SJCRH30 (cell line): Measurements from ENCODE around the gene CFAP46. TPM values are rescaled to one million over a fixed set of nuclear protein-coding genes. Genes with fewer than 3 reads are reported as not detected.

Source experiments
- DNase-seq, 2 experiments: peaks; one replicate each; pipeline ENCODE4 v3.0.0-alpha.2; 2015 to 2020
- H3K27ac ChIP-seq: fragments of 250-450 bp; sonication (Bioruptor Pico); 2 replicates; pipeline ENCODE4 v1.5.1; 2020; ENCODE audit warnings: mild to moderate bottlenecking, moderate library complexity
- H3K27me3 ChIP-seq: fragments of 250-450 bp; sonication (Bioruptor Pico); 2 replicates; pipeline ENCODE4 v1.5.1; 2020; ENCODE audit warnings: mild to moderate bottlenecking, moderate library complexity
- H3K36me3 ChIP-seq: fragments of 250-450 bp; sonication (Bioruptor Pico); 2 replicates; pipeline ENCODE4 v1.5.1; 2020; ENCODE audit warnings: mild to moderate bottlenecking, moderate library complexity
- H3K4me1 ChIP-seq: fragments of 250-450 bp; sonication (Bioruptor Pico); 2 replicates; pipeline ENCODE4 v1.5.1; 2020; ENCODE audit warnings: mild to moderate bottlenecking, moderate library complexity
- H3K4me3 ChIP-seq: fragments of 250-450 bp; sonication (Bioruptor Pico); 2 replicates; pipeline ENCODE4 v1.5.1; 2020; ENCODE audit warnings: mild to moderate bottlenecking, moderate library complexity
- H3K9me3 ChIP-seq: fragments of 250-450 bp; sonication (Bioruptor Pico); replicated peaks from 2 replicates; pipeline ENCODE4 v1.5.1; 2020; ENCODE audit warnings: mild to moderate bottlenecking, moderate library complexity
- total RNA-seq: library from RNA; depleted of rRNA; stranded (reverse); fragments of >200 nt; shearing (Covaris generic); gene quantifications from 2 replicates; pipeline ENCODE4 v1.2.3, GENCODE V29; 2014; rRNA removed

Gene CFAP46
- 1.1 and 1.7 TPM in 2 replicates for total RNA-seq

DNA sequence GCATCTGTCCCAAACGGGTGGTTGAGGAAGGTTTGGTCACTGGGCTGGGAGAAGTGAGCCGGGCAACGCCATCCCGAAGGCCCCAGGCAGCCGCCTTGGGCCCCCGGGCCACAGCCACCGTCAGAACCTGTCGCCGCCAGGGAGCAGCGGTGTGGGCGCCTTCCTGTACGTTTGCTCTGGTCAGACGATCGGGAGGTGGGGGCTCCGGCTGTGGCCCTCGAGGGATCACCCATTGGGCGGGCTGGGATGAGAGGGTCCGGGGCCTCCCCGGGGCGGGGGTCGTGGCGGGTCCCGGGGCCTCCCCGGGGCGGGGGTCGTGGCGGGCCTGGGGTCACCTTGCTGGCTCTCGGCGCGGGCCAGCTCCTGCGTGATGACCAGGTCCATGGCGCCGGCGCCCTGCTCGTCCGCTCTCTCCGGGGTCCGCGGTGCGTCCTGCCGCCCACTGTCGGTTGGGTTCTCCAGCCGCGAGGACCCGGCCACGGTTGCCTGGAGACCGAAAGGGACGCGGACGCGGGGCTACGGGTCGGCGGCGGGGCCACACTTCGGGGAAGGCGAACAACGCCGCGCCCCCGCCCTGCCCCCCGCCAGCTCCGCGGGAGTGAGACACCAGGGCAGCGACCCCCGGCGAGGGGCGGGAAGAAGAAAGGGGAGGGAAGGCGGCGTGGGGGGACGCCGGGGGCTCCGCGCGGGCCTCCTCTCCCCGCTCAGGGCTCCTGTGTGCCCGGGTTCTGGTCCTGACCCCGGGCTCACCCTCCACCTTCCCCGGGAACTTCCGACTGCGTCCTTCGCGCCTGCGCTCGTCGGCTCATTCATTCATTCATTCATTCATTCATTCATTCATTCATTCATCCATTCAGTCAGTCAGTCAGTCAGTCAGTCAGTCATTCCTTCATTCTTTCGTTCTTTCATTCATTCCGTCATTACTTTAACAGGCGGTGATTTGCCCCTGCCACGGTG lies at the start of gene CFAP46:
Gene CFAP46, minus strand, starts transcription at position 470 of the 957 bp plus-strand sequence. Its CDS starts 86 bp downstream, at position 384.
- no peaks in the 10 kb centered on the region for H3K36me3 ChIP-seq
- H3K4me1 ChIP-seq = no peaks in the 10 kb centered on the region
- DNase-seq = no peak
- H3K27me3 ChIP-seq = no peaks in the 10 kb centered on the region
- no peaks in the 10 kb centered on the region for H3K9me3 ChIP-seq
- H3K4me3 ChIP-seq = no peak within 1 kb of the TSS
- H3K27ac ChIP-seq = no peak within 1 kb of the TSS

DNA sequence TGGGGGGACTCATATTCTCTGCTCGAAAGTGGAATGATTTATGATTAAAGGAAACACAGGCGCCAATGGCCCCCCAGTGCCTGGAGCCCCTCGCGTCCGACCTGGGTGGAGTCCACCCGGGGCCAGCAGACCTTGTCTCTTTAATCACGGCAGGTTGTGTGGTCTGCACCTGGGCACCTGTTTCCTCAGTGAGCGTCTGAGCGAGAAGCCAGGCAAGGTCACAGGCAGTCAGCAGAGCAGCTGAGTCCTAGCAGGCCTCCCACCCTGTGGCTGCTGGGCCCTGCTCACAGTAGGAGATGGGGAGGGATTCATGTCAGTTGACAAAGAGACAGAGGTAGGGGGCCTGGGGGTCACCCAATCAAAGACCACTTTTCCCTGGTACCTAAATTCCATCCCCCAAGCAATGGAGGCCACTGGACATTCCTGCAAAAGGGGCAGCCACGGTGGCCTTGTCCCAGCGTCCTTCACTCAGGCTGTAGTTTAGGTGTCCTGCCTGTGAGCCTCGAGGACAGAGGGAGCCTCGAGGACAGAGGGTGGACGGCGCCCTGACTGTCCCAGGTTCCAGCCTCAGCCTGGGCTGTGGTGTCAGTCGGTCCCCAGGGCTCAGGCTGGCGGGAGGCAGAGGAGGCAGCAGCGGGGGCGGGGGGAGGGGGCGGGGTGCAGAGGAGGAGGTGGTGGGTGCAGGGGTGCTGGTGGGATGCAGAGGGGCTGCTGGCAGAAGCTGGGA lies 49.5 kb upstream of the CFAP46 start:
- Histone ChIP-seq H3K9me3 (no peaks in the 10 kb centered on the region), H3K27ac (no peak overlapping the region), H3K4me3 (no peak overlapping the region), H3K4me1 (no peaks in the 10 kb centered on the region), H3K36me3 (no peaks in the 10 kb centered on the region), H3K27me3 (no peaks in the 10 kb centered on the region)
- DNase-seq = no peak

DNA sequence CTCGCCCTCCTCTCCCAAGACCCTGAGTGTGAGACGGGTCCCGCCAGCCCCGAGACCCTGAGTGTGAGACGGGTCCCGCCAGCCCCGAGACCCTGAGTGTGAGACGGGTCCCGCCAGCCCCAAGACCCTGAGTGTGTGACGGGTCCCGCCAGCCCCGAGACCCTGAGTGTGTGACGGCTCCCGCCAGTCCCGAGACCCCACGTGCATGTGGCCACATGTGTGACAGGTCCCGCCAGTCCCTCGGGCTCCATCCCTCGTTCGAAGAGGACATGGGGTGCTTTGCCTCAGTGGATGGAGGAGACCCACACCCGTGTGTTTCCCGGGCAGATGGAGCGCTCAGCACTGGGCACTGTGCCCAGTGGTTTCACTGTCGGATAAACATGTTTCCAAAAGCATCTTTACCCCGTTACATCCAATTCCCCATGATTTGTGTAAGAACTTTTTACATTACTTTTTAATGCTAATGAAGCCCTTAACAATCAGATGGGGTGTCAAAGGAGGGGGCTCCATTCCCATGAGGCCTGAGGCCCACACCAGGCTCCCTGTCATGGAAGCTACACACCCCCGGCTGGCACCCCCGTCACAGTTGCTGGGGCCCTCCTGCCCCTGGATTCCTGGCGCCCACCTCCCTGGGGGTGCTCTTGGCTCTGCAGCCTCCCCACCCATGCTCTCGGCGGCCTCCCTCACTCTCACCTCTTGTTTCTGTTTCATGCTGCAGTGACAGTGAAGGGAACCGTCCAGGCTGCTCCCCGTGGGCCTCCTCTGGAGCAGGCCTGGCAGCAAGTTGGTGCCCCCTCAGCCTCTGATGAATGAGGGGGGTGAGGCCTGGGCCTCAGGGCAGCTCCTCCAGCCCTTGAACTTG lies 48.5 kb upstream of the CFAP46 start:
- Histone ChIP-seq H3K27ac (no peak overlapping the region), H3K36me3 (no peaks in the 10 kb centered on the region), H3K9me3 (no peaks in the 10 kb centered on the region), H3K4me1 (no peaks in the 10 kb centered on the region), H3K27me3 (no peaks in the 10 kb centered on the region), H3K4me3 (no peak overlapping the region)
- no peak for DNase-seq

DNA sequence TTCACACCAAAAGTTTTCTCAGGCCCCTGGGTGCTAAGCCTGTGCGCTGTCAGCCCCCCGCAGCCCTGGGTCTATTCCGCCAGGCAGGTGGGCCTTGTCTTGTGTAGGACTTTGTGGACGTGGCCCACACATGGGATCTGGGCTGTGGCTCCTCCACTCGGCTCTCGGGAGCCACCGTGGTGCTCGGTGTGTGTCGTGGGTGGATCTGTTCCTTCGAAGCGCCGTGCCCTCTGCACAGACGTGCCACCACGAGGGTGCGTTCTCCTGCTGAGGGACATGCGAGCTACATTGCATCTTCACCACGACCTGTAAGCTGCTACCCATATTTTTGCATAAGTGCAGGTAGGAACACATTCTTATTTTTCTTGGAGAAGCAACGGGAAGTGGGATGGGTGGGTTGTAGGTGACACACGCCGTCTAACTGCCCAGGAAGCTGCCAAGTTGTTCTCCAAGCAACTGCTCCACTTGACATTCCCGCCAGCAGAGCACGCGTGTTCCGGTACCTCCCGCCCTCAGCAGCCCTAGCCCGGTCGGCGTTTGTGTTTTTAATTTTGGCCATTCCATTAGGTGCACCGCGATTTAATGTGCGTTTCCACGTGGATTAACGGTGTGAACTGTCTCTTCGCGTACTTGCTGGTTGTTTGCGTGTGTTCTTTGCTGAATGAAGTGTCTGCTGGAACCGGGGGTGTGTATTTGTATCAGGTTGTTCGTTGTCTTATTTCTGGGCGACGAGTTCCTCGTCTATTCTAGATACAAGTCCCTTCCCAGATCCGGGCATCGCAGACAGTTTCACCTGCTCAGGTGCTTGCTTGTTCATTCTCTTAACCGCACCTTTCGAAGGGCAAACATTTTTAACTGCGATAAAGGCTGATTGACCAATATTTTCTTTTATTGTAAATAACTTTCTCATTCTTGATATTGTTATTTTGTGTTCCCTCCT lies 47.4 kb upstream of the CFAP46 start:
- Histone ChIP-seq H3K27ac (no peak overlapping the region), H3K4me3 (no peak overlapping the region), H3K4me1 (no peaks in the 10 kb centered on the region), H3K36me3 (no peaks in the 10 kb centered on the region), H3K27me3 (no peaks in the 10 kb centered on the region), H3K9me3 (no peaks in the 10 kb centered on the region)
- DNase-seq = no peak

DNA sequence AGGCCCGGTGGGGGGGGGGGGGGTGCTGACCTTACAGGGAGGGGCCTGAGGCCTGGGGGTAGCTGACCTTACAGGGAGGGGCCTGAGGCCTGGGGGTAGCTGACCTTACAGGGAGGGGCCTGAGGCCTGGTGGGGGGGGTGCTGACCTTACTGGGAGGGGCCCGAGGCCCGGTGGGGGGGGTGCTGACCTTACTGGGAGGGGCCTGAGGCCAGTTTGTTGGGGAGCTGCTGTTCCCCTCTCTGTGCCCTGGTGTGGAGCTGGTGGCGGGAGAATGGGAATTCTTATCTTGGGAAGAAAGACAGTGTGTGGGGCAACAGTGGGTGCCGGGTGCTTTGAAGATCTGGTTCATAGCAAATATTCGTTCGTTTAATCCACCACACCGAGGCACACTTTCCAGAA lies 46.6 kb upstream of the CFAP46 start:
- H3K27me3 ChIP-seq = no peaks in the 10 kb centered on the region
- H3K9me3 ChIP-seq = no peaks in the 10 kb centered on the region
- H3K4me1 ChIP-seq = no peaks in the 10 kb centered on the region
- H3K36me3 ChIP-seq = no peaks in the 10 kb centered on the region
- H3K27ac ChIP-seq = no peak overlapping the region
- no peak for DNase-seq
- H3K4me3 ChIP-seq = no peak overlapping the region

DNA sequence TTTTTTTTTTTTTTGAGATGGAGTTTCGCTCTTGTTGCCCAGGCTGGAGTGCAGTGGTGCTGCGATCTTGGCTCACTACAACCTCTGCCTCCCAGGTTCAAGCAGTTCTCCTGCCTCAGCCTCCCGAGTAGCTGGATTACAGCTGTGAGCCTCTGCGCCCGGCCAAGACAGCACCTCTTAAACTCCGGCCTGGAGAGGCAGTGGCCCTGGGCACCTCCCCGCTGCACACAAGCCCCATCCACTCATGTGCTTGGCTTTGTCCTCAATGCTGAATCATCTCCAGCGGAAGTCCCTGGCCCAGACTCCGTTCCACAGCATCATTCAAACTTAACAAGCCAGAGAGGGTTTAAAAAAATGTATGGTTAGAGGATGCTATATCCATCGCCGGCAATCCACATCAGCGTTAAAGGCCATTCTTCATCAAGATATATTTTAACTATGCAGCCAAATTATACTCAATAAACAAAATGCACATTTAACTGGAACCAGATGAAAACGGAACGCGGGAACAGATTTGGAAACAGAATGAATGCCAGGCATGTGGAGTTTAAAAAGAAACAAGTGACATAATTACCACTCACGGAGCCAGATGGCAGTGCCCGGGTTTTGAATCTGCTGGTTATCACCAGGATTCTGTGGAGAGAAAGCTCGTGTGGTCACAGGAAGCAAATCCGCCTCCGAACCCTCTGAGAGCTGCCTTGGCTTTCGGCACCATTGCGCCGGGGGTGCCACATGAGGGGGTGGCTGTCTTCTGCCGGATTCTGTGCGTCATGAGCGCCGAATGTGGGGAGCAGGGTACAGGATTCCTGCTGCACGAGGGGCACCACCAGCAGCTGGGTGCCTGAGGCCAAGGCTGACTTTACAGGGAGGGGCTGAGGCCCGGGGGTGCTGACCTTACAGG lies 45.6 kb upstream of the CFAP46 start:
- Histone ChIP-seq H3K9me3 (no peaks in the 10 kb centered on the region), H3K27ac (no peak overlapping the region), H3K4me1 (no peaks in the 10 kb centered on the region), H3K4me3 (no peak overlapping the region), H3K27me3 (no peaks in the 10 kb centered on the region), H3K36me3 (no peaks in the 10 kb centered on the region)
- no peak for DNase-seq

DNA sequence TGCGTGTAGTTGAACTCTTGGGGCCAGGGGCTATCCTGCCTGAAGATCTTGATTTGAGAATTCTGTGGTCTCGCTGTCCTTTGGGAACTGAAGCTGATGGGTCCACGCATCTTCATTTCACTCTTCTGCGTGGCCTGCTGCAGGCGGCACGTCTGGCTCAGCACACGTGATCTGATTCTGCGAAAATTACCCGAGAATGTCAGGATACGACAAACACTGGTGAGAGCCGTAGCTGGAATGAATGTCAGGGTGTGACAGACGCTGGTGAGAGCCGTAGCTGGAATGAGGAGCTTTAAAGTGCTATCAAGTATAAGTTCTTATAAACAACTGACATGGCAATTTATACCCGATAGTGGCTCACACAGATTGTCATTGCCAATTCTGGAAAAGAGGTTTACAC lies 44.6 kb upstream of the CFAP46 start:
- Histone ChIP-seq H3K4me1 (no peaks in the 10 kb centered on the region), H3K27ac (no peak overlapping the region), H3K9me3 (no peaks in the 10 kb centered on the region), H3K4me3 (no peak overlapping the region), H3K36me3 (no peaks in the 10 kb centered on the region), H3K27me3 (no peaks in the 10 kb centered on the region)
- no peak for DNase-seq

DNA sequence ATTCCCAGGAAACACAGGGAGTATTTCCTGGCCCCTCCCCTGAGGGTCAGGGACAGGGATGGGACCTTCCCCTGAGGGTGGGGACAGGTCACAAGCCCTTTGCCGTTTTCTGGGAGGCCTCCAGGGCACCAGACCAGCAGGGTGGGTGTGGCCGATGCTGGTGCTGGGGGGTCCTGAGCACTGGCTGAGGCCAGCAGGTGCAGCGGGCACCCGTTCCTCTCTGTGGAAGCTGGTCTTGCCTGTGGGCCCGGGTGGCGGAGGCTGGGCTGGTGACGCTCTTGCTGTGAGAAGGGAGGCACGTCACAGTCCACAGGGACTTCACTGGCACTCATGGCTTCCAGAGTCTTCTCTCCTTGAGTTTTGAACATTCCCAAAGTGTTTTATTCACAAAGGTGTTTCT lies 44.2 kb upstream of the CFAP46 start:
- H3K4me1 ChIP-seq = no peaks in the 10 kb centered on the region
- no peak overlapping the region for H3K4me3 ChIP-seq
- no peak for DNase-seq
- H3K27ac ChIP-seq = no peak overlapping the region
- no peaks in the 10 kb centered on the region for H3K9me3 ChIP-seq
- H3K27me3 ChIP-seq = no peaks in the 10 kb centered on the region
- no peaks in the 10 kb centered on the region for H3K36me3 ChIP-seq

DNA sequence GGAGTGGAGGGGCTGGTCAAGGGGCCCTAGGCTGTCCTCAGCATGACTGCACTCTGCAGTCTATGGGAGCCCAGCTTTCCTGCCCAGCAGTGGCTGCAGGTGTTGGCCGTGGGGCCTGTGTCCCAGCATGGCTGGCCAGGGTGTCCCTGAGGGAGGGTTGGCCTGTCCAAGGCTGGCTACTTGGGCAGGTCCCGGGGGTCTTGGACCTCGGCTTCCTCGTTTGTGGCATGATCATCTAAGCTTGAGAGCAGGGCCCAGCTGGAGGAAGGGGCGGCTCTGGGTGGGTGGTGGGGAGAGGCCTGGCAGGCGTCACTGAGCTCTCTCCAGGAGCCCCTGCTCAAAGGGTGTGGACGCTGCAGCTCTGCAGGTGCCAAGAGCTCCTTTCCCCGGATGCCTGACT lies 43.7 kb upstream of the CFAP46 start:
- no peak overlapping the region for H3K27ac ChIP-seq
- no peaks in the 10 kb centered on the region for H3K27me3 ChIP-seq
- no peak for DNase-seq
- H3K4me1 ChIP-seq = no peaks in the 10 kb centered on the region
- no peaks in the 10 kb centered on the region for H3K9me3 ChIP-seq
- H3K36me3 ChIP-seq = no peaks in the 10 kb centered on the region
- H3K4me3 ChIP-seq = no peak overlapping the region

DNA sequence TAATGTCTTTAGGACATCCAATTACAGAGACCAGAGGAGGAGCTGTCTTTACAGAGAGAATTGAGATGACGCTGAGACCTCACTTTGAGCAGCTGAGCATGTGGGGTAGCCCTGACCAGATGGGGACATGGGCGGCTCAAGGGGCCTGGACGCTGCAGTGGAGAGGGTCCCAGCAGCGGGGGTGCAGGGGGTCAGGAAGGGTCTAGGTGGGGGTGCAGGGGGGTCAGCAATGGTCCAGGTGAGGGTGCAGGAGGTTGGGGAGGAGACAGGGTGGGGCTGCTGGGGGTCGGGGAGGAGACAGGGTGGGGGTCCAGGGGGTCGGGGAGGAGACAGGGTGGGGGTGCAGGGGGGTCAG lies 43.2 kb upstream of the CFAP46 start:
- no peaks in the 10 kb centered on the region for H3K36me3 ChIP-seq
- H3K4me3 ChIP-seq = no peak overlapping the region
- H3K27me3 ChIP-seq = no peaks in the 10 kb centered on the region
- no peaks in the 10 kb centered on the region for H3K9me3 ChIP-seq
- no peak overlapping the region for H3K27ac ChIP-seq
- no peak for DNase-seq
- H3K4me1 ChIP-seq = no peaks in the 10 kb centered on the region

DNA sequence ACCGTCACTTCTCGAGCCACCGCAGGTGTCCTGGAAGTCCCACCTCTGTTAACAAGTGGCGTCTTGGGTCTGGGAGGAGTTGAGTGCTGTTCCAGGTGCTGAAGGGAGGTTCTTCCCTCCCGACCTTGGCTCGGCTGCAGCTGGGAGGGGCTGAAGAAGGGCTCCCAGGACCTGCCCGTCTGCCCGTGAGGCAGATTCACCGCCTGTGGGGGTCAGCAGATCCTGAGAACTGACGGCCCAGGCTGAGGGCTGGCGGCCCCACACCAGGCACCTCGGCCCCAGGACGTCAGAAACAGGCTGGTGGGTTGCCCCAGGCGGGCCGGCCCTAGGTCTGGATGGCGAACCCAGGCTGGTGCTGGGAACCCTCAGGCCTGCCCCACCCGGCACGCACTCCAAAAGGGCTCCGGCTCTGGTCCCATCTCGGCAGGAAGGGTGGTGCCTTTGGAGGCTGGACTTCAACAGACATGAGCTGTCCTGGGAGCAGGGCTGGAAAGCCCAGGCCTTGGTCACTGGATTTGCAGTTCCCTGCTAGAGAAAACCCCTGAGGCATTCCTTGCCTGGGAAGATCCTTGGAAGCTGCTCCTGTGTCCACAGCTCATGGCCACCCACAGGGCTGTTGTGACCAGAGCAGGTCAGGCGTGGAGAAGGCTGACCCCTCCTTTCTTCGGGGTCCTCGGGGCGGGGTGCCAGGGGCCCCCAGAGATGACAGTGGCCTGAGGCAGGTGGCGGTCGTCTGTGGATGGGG lies 42.6 kb upstream of the CFAP46 start:
- Histone ChIP-seq H3K4me1 (no peaks in the 10 kb centered on the region), H3K9me3 (no peaks in the 10 kb centered on the region), H3K27ac (no peak overlapping the region), H3K36me3 (no peaks in the 10 kb centered on the region), H3K4me3 (no peak overlapping the region), H3K27me3 (no peaks in the 10 kb centered on the region)
- no peak for DNase-seq

DNA sequence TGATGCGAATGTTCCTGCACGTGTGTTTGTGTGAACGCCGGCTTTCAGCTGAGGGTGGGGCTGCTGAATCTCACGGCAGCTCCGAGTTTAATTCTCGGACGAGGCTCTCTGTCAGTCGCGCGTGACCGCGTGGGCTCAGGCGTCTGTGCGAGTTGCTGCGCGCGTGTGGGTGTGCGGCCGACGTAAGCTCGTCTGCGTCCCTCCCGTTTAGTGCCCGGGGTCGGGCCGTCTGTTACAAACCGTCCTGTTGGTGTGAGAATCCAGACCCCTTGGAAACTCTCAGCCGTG lies 41.6 kb upstream of the CFAP46 start:
- Histone ChIP-seq H3K27me3 (no peaks in the 10 kb centered on the region), H3K27ac (no peak overlapping the region), H3K9me3 (no peaks in the 10 kb centered on the region), H3K4me1 (no peaks in the 10 kb centered on the region), H3K36me3 (no peaks in the 10 kb centered on the region), H3K4me3 (no peak overlapping the region)
- no peak for DNase-seq
